ENCODE data around the gene GPR21.

DNA sequence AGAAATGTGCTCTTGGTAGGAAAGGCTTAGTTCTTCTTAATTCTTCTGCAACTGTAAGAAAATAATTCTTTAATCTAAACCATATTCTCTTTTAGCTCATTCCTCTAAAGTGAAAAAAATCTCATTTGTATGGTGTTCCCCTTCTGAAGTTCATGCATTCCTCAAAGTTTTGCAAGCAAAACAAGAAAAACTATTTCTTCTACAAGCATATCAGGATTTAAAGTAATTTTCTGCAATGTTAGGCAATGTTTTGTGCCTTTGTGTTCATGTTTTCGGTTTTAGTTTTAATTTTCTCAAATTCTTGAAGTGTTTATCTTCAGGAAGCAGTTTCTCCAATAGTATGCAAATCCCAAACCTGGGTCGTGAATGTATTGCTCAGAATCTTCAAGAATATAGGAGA is 12.7 kb upstream of the GPR21 start:
- TF ChIP-seq, protein P1, sequence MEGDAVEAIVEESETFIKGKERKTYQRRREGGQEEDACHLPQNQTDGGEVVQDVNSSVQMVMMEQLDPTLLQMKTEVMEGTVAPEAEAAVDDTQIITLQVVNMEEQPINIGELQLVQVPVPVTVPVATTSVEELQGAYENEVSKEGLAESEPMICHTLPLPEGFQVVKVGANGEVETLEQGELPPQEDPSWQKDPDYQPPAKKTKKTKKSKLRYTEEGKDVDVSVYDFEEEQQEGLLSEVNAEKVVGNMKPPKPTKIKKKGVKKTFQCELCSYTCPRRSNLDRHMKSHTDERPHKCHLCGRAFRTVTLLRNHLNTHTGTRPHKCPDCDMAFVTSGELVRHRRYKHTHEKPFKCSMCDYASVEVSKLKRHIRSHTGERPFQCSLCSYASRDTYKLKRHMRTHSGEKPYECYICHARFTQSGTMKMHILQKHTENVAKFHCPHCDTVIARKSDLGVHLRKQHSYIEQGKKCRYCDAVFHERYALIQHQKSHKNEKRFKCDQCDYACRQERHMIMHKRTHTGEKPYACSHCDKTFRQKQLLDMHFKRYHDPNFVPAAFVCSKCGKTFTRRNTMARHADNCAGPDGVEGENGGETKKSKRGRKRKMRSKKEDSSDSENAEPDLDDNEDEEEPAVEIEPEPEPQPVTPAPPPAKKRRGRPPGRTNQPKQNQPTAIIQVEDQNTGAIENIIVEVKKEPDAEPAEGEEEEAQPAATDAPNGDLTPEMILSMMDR (IDR thresholded peaks at IDR 0.05): no peak
- no peak for TF ChIP-seq POLR2A (IDR thresholded peaks at IDR 0.05)

Data from stomach (tissue), 4 donors.